Stimulated activated naive B cell treated with anti-CD40 and anti-IgM and Interleukin-4, amounts not matched to agents 10 μg/mL and 1 μg/mL and 100 μg/mL, for 72 hours (primary cell): ENCODE measurements around the gene DNAI4.
"Not testable (repeated sequence)": the region's sequence is repeated elsewhere in the genome, so short reads cannot be mapped to it uniquely, and the experiment has no call there.

ENCODE experiments used
- ATAC-seq, 2 donors: fragments of 150-1000 bp; cut with Tn5 transposase; replicated peaks; 2 replicates each; pipeline ENCODE4 v1.10.0; 2021; ENCODE audit warnings: moderate library complexity in 1 of 2
- DNase-seq: peaks from one replicate; pipeline ENCODE4 v3.0.0; 2021
- H3K27ac Mint-ChIP-seq: one replicate; pipeline ENCODE4 v1.8.0; 2022; ENCODE audit warnings: mild to moderate bottlenecking, mixed read lengths
- H3K27me3 Mint-ChIP-seq, 2 donors: one replicate each; pipeline ENCODE4 v1.8.0; 2022; ENCODE audit warnings: mixed read lengths in 2 of 2
- H3K36me3 Mint-ChIP-seq, 2 donors: one replicate each; pipeline ENCODE4 v1.8.0; 2022; ENCODE audit warnings: mixed read lengths in 2 of 2, mild to moderate bottlenecking in 1 of 2
- H3K4me1 Mint-ChIP-seq, 2 donors: one replicate each; pipeline ENCODE4 v1.8.0; 2022; ENCODE audit warnings: mixed read lengths in 2 of 2, mild to moderate bottlenecking in 1 of 2
- H3K4me3 Mint-ChIP-seq, 2 donors: one replicate each; pipeline ENCODE4 v1.8.0; 2022; ENCODE audit warnings: mild to moderate bottlenecking in 2 of 2, mixed read lengths in 2 of 2, moderate library complexity in 1 of 2
- H3K9me3 Mint-ChIP-seq, 2 donors: one replicate each; pipeline ENCODE4 v1.8.0; 2022; ENCODE audit warnings: mixed read lengths in 2 of 2, mild to moderate bottlenecking in 1 of 2

DNAI4 gene

DNA sequence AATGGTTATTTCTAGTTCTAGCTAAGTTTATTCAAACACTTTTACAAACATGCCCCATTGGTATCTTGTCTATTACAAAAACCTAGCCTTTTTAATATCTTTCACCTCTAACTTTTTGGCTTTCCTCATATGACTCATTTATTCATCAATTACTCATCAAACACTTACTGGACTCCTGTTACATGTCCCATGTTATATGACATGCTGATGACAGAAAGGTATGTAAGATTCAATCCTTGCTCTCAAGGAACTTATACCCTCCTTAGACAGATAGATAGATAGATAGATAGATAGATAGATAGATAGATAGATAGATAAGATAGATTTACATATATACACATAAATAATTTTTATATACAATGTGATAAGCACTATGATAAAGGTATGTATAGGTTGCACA lies 89.7 kb downstream of the DNAI4 start:
- H3K9me3 Mint-ChIP-seq = no peaks in the 10 kb centered on the region
- H3K27me3 Mint-ChIP-seq = no peaks in the 10 kb centered on the region
- no peak for DNase-seq
- H3K27ac Mint-ChIP-seq = no peak overlapping the region
- no peak for ATAC-seq
- peaks cover 2 to 4% of the 10 kb centered on the region in 2 donors for H3K4me1 Mint-ChIP-seq
- no peaks in the 10 kb centered on the region for H3K36me3 Mint-ChIP-seq
- no peak overlapping the region for H3K4me3 Mint-ChIP-seq

- H3K4me3 Mint-ChIP-seq = no peak overlapping the region
- no peaks in the 10 kb centered on the region for H3K9me3 Mint-ChIP-seq
- ATAC-seq = no peak
- peaks cover 0 to 4% of the 10 kb centered on the region in 2 donors for H3K4me1 Mint-ChIP-seq
- no peak for DNase-seq
- H3K36me3 Mint-ChIP-seq = no peaks in the 10 kb centered on the region
- H3K27me3 Mint-ChIP-seq = no peaks in the 10 kb centered on the region
- H3K27ac Mint-ChIP-seq = no peak overlapping the region
These were observed 91.5 kb downstream of the DNAI4 start for GRCh38 chr1:66833112-66833511.

DNA sequence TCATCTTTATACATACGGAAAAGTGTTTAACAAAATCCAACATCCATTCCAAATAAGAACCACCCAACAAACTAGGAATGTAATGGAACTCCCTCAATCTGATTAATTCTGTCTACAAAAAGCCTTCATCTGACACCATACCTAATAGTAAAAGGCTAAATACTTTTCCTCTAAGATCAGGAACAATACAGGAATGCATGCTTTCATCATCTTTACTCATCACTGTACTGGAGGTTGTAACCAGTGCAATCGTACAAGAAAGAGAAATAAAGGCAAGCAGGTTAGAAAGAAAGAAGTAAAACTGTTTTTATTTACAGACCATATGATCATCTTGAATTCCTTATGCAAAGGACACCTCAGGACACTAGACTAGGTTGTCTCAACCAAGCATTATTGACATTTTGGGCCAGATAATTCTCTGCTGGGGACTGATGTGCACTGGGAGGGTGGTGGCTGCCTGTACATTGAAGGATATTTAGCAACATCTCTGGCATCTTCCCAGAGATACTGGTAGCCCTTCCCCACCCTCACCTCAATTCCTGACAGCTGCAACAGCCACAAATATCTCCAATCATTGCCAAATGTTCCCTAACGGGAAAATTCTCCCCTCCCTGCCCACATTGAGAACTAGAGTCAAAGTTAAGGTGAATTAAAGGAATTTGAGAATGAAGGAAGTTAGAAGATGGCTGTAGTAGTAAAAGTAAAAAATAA lies 93.0 kb downstream of the DNAI4 start:
- no peaks in the 10 kb centered on the region for H3K9me3 Mint-ChIP-seq
- no peak overlapping the region for H3K4me3 Mint-ChIP-seq
- no peak for DNase-seq
- no peak overlapping the region for H3K27ac Mint-ChIP-seq
- H3K27me3 Mint-ChIP-seq = no peaks in the 10 kb centered on the region
- peaks cover 0 to 4% of the 10 kb centered on the region in 2 donors for H3K4me1 Mint-ChIP-seq
- ATAC-seq = no peak
- no peaks in the 10 kb centered on the region for H3K36me3 Mint-ChIP-seq

GRCh38 chr1:66824771-66825170 lies 99.9 kb downstream of the DNAI4 start:
- Mint-ChIP-seq H3K9me3 (no peaks in the 10 kb centered on the region), H3K27me3 (no peaks in the 10 kb centered on the region), H3K4me1 (no peaks in the 10 kb centered on the region), H3K36me3 (no peaks in the 10 kb centered on the region), H3K27ac (no peak overlapping the region), H3K4me3 (no peak overlapping the region)
- DNase-seq (no peak), ATAC-seq (no peak)

DNA sequence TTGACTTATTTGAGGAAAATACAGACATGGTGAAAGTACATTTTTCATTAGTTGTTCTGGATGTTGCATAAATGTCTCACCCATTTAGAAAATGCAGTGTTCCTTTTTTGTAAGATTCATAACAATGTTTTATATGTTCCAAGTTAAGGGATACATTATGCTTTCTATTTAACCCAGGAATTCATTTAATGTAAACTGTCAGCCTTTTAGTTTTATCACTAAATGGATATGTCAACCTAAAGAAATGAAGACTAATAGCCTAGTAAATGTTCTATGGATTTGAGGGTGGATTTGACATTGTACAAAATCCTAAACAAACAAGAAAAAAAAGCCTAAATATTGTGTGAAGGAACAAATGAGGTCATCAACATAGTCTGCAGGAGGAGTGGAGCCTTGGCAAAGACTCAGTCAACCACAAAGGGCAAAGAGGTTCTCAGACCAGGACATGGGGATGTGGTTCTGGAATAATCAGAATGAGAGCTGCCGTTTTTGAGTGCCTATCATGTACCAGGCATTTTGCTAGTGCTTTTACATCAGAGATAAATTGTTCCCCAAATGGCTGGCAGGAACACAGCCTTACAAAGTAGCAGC lies 114.8 kb downstream of the DNAI4 start:
- H3K4me1 Mint-ChIP-seq = no peaks in the 10 kb centered on the region
- DNase-seq = no peak
- no peaks in the 10 kb centered on the region for H3K36me3 Mint-ChIP-seq

DNA sequence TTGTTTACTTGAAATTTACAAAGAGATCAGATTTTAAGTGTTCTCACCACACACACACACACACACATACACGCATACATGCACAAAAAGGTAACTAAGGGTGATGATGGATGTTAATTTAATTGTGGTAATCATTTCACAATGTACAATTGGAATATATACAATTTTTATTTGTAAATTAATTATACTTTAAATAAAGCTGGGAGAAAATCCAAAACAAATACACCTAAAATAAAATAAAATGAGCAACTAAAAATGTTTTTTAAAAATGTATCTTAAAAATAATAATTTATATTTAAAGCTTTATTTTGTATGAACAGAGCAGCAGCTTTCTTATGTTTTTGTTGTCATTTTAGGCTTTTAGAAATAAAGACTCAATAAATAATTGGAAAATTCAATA lies 115.4 kb downstream of the DNAI4 start:
- ATAC-seq = no peak
- H3K9me3 Mint-ChIP-seq = peaks cover 0 to 2% of the 10 kb centered on the region in 2 donors
- DNase-seq = no peak

More for the DNA sequence above, 114.8 kb downstream of the DNAI4 start:
- Mint-ChIP-seq H3K27me3 (no peaks in the 10 kb centered on the region), H3K4me3 (no peak overlapping the region), H3K9me3 (peaks cover 0 to 2% of the 10 kb centered on the region in 2 donors), H3K27ac (no peak overlapping the region)
- ATAC-seq = no peak

DNA sequence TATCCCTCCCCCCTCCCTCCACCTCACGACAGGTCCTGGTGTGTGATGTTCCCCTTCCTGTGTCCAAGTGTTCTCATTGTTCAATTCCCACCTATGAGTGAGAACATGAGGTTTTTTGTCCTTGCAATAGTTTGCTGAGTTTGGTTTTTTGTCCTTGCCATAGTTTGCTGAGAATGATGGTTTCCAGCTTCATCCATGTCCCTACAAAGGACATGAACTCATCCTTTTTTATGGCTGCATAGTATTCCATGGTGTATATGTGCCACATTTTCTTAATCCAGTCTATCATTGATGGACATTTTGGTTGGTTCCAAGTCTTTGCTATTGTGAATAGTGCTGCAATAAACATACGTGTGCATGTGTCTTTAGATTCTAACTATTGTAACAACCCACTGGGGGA lies 128.8 kb downstream of the DNAI4 start:
- not testable (repeated sequence) for H3K27me3 Mint-ChIP-seq, H3K4me3 Mint-ChIP-seq, ATAC-seq, H3K36me3 Mint-ChIP-seq, H3K9me3 Mint-ChIP-seq, H3K27ac Mint-ChIP-seq, H3K4me1 Mint-ChIP-seq, DNase-seq

More for the DNA sequence above, 115.4 kb downstream of the DNAI4 start:
- H3K27ac Mint-ChIP-seq = no peak overlapping the region
- no peaks in the 10 kb centered on the region for H3K27me3 Mint-ChIP-seq
- H3K4me3 Mint-ChIP-seq = no peak overlapping the region
- no peaks in the 10 kb centered on the region for H3K36me3 Mint-ChIP-seq
- no peaks in the 10 kb centered on the region for H3K4me1 Mint-ChIP-seq

DNA sequence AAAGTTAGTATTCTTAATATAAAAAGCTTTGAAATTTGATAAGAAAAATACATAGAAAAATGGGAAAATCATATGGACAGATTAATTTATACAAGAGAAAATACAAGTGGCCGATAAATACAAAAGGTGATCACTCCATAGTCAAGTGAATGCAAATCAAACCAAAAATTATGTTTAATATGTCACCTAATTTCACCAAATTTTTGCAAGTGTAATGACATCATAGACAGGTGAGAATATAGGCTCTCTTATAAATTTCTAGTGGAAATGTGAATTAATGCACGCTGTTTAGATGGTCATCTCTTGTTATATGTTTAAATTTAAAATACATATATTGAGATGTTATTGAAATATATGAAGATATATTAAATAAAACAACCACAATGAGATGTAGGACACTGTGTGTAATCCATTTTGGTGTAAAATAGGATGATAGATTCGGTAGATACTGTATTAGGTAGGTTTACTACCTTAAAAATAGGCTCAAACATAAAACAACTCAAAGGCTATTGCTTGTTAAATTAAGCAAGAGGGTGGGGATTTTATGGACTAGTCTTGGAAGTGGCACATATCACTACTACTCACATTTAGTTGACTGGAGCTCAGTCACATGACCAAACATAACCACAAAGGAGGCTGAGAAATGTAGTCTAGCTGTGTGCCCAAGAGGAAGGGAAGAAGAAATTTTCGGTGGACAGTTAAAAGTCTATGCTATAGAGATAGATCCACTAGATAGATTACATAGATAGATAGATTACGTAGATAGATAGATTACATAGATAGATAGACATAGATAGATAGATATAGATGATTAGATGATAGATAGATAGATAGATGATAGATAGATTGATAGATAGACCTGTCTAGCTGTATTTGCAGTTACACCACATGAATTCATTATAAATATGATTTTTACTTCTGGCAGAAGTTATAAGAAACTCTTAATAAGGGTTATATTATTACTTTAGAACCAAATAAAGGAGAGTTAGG lies 132.7 kb downstream of the DNAI4 start:
- H3K36me3 Mint-ChIP-seq = no peaks in the 10 kb centered on the region
- no peak for ATAC-seq
- no peak overlapping the region for H3K4me3 Mint-ChIP-seq
- H3K9me3 Mint-ChIP-seq = no peaks in the 10 kb centered on the region
- H3K27me3 Mint-ChIP-seq = no peaks in the 10 kb centered on the region
- H3K4me1 Mint-ChIP-seq = peaks cover 7 to 15% of the 10 kb centered on the region in 2 donors
- no peak overlapping the region for H3K27ac Mint-ChIP-seq
- no peak for DNase-seq

GRCh38 chr1:66788231-66788939 lies 136.3 kb downstream of the DNAI4 start:
- no peak for DNase-seq
- peak; percentile 76 to 81 for ATAC-seq
- peak overlapping the region; percentile 49 for H3K27ac Mint-ChIP-seq
- peak overlapping the region; percentile 61 to 67 for H3K4me3 Mint-ChIP-seq
- H3K27me3 Mint-ChIP-seq = no peaks in the 10 kb centered on the region
- peaks cover 0 to 2% of the 10 kb centered on the region in 2 donors for H3K9me3 Mint-ChIP-seq
- H3K36me3 Mint-ChIP-seq = no peaks in the 10 kb centered on the region
- H3K4me1 Mint-ChIP-seq = peaks cover 9 to 15% of the 10 kb centered on the region in 2 donors

GRCh38 chr1:66787641-66788040 lies 137.0 kb downstream of the DNAI4 start:
- ATAC-seq (no peak), DNase-seq (no peak)
- no peak overlapping the region for H3K27ac Mint-ChIP-seq
- no peaks in the 10 kb centered on the region for H3K27me3 Mint-ChIP-seq
- H3K4me1 Mint-ChIP-seq = peaks cover 9 to 15% of the 10 kb centered on the region in 2 donors
- H3K36me3 Mint-ChIP-seq = no peaks in the 10 kb centered on the region
- no peak overlapping the region for H3K4me3 Mint-ChIP-seq
- peaks cover 0 to 2% of the 10 kb centered on the region in 2 donors for H3K9me3 Mint-ChIP-seq

GRCh38 chr1:66785800-66786199 lies 138.9 kb downstream of the DNAI4 start:
- not testable (repeated sequence) for H3K9me3 Mint-ChIP-seq, DNase-seq, H3K36me3 Mint-ChIP-seq, H3K4me3 Mint-ChIP-seq, H3K27me3 Mint-ChIP-seq, H3K27ac Mint-ChIP-seq, ATAC-seq
- peaks cover 9 to 15% of the 10 kb centered on the region in 2 donors for H3K4me1 Mint-ChIP-seq

DNA sequence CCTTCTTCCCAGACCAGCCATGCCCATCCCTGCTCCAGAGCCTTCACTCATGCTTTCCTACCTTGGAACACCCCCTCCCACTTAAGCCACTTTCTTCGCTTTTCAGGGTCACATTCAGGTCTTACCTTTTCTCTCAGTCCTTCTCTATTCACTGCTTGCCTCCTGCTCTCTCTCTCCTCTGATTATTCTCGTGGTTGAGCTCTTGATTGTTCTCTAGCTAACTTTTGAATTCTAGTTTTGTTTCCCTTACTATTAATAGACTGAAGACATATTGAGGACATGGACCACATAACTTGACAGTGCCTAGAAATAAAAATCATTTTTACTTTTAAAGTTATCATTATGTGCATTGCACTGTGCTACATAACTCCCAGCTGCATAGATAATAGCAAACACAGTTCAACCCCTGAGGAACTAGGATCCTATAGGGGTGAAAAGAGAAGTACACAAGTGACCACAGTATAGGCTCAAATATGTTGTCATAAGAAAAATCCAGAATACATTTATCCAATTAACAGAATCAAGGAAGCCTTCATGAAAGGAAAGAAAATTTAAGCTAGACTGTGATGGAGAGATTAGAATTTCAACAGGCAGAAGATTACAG lies 145.1 kb downstream of the DNAI4 start:
- Mint-ChIP-seq H3K27ac (no peak overlapping the region), H3K27me3 (peaks cover 0 to 15% of the 10 kb centered on the region in 2 donors)

DNA sequence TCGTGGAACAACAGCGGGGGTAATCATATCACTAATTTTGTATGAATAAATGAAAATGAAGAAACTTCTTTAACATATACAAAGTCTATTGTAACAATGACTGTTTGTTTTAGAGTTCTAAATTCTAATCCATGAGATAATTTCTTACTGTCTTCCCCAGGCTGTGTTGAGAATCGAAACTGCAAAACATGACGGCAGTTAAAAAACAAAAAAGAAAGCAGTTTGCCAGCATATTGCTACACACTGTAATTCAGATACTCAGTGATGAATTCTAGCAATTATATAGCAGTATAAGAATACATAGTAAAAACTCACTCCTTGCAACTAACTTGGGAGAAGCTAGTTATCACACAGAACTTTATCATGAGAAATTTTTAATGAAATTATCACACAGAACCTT lies 145.7 kb downstream of the DNAI4 start:
- ATAC-seq (no peak), DNase-seq (no peak)
- Mint-ChIP-seq H3K4me1 (peaks cover 0 to 3% of the 10 kb centered on the region in 2 donors), H3K27ac (no peak overlapping the region), H3K4me3 (no peak overlapping the region), H3K27me3 (peaks cover 0 to 15% of the 10 kb centered on the region in 2 donors), H3K36me3 (no peaks in the 10 kb centered on the region), H3K9me3 (peaks cover 0 to 3% of the 10 kb centered on the region in 2 donors)

More for the DNA sequence above, 145.1 kb downstream of the DNAI4 start:
- peaks cover 0 to 3% of the 10 kb centered on the region in 2 donors for H3K4me1 Mint-ChIP-seq
- ATAC-seq (no peak), DNase-seq (no peak)
- no peaks in the 10 kb centered on the region for H3K36me3 Mint-ChIP-seq
- H3K9me3 Mint-ChIP-seq = peaks cover 0 to 5% of the 10 kb centered on the region in 2 donors
- no peak overlapping the region for H3K4me3 Mint-ChIP-seq
